ENCODE data around the gene SLC12A4.

SLC12A4 gene

GRCh38 chr16:67962135-67962534, 6.3 kb downstream of the SLC12A4 start:
- no peak for DNase-seq

DNA sequence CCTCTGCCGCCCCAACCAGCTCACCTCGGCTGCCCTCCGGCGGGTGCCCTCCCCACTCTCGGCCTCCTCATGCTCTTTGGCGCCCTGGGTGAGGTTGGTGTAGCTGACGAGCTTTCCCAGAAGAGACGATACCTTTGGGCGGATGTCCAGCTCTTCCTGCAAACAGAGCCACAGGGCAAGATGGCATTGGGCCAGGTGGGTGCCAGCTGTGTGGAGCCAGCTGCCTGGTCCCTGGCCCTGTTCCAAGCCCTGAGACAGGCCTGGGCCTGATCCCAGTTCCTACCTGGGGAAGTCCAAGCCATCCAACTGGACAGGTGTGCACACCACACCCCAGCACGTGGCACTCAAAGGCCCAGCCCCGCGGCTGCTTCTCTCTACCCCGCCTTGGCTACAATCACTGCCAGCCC, 6.9 kb downstream of the SLC12A4 start:
- DNase-seq, result peak; percentile 96 to 98

DNA sequence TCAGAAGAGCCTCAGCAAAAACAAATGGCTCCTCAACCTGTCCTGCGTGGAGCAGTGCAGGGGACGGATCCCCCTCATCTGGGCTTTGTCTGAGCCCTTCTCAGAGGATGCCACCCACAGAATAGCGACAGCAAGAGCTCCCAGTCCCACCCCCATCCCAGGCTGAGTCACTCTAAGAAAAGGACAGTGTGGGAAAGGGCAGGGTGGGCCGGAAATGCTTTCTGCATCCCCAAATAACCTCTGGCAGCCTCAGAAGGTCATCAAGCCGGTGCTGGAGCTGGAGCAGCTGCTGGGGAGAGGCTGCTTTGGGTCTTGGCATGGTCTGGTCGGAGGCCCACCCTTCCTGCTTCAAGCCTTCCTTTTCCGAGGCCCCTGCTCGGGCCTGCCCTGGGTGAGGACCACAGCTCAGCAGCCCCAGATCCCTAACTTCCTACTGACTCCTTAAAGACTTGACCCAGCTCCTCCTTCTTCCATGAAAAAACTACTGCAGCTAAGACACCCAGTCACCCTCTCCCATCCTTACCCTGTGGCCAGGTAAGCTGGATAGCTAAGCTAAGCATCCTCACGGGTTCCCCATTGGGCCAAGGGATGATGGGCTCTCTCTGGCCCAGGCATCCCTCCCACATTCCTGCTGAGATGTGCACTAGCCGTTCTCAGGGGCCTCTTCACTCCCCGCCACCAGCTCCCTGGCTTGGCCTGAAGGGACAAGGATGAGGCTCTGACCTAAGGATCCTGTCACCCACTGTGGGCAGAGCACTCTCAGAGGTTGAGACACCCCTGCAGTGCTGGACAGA, 8.7 kb downstream of the SLC12A4 start:
- no peak for DNase-seq

- DNase-seq, result no peak
These were observed 10.8 kb downstream of the SLC12A4 start for GRCh38 chr16:67957622-67958021.

GRCh38 chr16:67954421-67955196, 13.8 kb downstream of the SLC12A4 start:
- DNase-seq, result no peak

DNA sequence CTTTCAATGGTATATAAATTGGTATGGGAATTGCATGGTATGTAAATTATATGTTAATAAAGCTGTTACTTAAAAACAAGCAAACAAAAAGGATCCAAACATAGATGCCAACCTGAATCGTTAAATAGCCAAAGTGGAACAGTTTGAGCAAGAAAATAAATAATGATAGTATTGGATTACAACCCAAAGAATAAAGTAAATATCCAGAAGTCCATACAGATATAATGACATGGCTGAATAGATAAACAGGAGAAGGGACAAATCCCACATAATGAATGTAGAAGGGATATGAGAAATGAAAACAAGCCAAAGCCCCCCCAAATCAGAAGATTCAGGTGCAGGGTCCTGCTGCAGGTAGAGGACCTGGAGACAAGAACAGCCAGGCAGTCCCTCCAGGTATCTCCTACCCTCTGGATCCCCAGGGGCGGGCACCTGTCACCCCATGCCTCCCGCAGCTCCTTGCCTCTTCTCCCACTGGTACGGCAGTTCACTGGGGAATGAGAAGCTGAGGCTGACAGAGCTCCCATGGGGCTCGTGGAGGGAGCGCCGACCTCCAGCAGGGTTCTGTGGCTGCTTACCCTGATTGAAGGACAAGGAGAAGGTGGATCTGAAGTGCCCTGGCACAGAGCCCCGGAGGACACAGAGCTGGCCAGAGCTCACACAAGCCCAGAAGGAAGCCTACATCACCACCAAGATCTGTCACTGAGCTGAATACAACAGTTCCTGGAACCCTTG, 14.6 kb downstream of the SLC12A4 start:
- no peak for DNase-seq

DNA sequence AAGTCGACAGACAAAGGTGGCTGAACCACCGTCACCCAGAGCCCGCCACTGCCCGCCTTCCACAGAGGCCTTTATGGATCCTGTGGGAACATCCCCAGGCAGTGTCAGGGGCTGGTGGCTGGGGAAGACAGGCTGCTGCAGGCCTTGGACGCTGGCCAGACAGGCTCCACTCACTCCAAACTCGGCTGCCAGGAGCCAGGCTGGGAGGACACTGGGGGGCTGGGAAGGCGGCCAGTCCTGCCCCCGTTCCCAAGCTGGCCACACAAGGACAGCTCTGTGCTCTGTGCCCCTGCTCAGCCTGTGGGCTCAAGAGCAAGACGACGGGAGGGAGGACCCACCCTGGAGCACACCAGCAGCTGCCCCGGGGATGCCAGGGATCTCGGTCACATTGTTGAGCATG, 17.0 kb downstream of the SLC12A4 start:
- DNase-seq, result no peak

DNA sequence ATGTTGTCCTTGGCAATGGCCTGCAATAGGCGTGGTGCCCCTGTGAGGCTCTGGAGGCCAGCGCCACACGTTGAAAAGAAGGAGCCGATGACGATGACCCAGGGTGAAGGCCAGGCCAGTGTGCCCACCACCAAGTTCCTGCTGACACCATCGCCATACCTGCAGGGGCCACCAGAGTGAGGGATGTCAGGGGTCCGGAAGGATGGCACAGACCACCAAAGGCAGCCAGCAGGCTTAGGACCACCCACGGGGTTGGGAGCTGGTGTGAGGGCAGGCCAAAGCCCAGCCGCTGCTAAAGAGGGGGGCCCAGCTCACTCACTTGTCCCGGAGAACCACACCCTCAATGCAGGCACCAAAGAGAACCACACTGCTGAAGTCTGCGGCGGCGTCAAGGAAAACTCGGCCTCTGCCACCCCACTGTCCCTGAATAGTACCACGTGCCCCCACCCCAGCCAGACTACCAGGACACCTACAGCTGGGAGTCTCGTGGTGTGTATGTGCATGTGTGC, 18.0 kb downstream of the SLC12A4 start:
- DNase-seq, result no peak

DNA sequence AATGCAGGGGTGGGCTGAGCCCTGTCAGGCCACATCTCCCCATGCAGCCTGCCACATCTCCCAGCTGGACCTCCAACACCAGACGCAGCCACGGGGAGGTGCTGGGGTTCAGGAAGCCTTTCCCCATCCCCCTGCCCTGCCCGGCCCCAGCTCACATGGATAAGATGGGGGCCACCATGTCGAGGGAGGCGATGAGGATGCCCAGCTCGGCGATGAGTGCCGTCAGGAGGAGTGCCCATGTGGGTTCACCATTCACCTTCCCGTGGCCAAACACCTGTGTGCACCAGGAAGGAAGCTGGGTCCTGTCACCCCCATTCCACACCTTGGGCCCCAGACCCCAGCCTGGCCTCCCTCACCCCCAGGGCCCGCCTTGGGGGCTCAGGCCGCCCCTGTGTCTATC, 18.8 kb downstream of the SLC12A4 start:
- DNase-seq, result no peak

DNA sequence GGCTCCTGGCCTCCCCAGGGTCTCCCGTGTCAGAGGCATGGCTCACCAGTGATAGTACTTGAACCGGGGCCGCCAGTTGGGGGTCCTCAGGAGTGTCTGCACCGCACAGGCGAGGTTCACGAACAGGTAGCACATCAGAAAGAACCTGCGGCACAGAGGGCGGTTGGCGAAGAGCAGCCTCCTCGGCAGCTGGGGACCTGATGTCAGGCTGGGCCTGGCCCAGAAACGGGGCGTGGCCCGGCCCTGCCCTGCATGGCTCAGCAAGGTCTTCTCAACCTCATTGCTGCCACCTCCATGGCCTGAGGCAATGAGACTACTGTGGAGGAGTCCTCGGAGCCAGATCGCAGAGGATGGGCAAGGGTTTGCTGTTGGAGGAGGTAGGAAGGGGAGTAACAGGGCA, 20.4 kb downstream of the SLC12A4 start:
- no peak for DNase-seq

- DNase-seq, result no peak
These were observed 21.4 kb downstream of the SLC12A4 start for GRCh38 chr16:67946966-67947558.

DNA sequence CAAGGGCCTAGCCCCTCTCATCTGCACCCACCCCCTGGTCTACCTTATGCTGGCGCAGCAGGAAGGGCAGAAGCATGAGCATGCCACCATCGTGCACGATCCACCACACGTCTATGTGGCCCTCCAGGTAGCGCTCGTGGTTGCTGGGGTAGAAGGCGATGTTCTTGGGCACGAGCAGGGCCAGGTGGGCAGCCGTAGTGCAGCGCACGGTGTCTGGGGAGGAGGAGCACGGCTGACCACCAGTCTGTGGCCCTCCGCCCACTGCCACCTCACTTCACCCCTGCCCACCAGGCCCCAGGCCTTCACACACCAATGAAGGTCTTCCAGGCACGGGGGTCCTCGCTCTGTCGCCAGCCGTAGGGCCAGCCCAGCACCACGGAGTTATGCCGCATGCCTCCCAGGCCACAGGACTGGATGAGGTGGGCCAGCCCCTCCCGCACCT, 22.3 kb downstream of the SLC12A4 start:
- no peak for DNase-seq

GRCh38 chr16:67945392-67945933, 23.0 kb downstream of the SLC12A4 start:
- no peak for DNase-seq

DNA sequence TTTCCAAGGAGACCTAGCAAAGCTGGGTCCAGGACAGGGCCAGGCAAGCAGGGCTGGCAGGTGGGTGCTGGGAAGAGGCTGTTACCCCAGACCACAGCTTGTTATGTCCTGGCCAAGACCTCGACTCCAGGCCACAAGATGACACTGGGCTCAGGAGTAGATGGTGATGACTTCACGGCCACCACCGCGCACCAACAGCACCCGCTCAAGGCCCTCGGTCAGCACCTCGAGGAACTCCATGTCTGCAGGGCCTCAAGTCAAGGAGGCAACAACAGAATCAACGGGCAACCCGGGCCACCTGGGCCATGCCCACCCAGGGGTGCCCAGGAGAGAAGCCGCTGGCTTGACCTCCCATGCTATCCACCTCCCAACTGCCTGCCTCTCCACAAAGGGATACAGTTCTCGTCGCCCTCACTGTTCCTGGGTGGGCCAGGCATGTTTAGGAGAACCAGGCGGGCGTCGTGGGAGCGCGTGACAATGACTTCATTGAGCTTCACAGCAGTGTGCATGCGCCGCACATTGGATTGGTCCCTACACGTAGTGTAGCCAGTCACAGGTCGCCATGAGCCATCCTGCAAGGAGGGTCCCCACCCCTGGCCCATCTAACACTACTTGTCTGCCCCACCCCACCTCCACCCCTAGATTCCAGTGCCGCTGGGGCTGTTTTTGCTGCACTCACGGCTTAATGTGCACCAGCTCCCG, 23.6 kb downstream of the SLC12A4 start:
- DNase-seq, result no peak

- DNase-seq, result no peak
These were observed 24.6 kb downstream of the SLC12A4 start, which contains the start of gene LCAT for GRCh38 chr16:67943619-67944504. Gene LCAT (minus strand): TSS chr16:67944120. CDS start chr16:67944101, 19 bp downstream.

GRCh38 chr16:67943256-67943618, 25.2 kb downstream of the SLC12A4 start:
- no peak for DNase-seq

DNA sequence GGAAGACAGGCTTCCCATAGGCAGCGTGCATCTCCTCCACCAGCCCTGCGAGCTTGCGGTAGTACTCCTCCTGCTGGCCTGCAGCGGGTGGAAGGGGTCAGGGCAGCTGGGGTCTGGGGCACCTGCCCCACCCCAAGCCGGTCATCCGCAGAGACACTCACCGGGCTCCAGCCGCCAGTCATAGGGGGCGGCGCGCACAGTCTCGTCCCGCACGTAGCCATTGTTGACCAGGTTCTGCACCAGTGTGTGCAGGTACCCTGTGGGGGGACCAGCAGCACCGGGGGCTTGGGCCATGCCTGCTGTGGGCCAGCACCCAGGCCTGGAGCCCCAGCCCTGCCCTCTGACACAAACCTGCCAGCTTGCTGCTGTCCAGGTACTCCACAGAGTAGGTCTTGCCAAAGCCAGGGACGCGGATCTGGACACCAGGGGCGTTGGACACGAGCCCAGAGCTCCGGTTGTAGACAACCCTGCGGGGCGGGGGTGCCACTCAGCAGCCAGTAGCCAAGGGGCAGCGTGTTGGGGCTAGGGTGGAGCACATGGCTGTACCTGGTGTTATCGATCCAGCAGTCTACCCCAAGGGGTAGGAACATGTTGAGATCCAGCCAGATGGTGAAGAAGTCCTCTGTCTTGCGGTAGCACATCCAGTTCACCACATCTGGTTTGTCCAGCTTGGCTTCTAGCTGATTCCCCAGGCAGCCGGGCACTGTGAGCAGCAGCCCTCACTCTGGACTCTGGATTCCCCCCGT, 25.8 kb downstream of the SLC12A4 start:
- DNase-seq, result no peak

- no peak for DNase-seq
These were observed 26.3 kb downstream of the SLC12A4 start for GRCh38 chr16:67942200-67942509.

DNA sequence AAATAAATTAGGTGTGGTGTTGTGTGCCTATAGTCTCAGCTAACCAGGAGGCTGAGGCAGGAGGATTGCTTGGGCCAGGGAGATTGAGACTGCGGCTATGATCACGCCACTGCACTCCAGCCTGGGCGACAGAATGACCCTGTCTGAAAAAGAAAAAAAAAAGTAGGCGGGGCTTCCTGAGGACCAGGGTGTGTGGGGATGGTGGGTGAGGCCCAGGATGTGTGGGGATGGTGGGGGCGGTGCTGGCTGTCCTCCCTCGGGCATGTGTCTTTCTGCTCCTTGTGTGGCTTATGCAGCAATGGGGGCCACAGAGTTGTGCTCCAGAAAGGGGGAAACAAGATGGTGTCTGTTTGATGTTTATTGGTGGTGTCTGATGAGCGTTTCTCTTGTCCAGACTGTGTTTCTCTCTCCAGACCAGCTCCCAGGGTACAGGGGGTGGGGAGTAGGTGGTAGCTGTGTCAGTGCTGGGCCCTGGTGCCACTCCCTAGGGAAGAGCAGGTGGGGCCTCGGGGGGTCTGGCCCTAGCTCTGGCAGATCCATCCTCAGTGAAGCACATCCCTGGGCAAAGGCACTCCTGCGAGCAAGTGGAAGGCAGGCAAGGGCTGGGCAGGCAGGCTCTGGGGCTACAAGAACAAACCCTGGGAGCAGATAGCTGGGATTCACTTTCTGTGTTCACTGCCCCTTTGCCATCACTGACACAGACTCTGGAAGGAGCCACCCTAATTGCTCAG, 26.8 kb downstream of the SLC12A4 start:
- no peak for DNase-seq
